ENCODE measurements around the gene TACR2.

Gene TACR2

GRCh38 chr10:69421611-69422308 lies 5.0 kb upstream of the TACR2 start:
- DNase-seq (ENCODE audit: low read depth in 1 of 2, low spot score in 1 of 2): no peak

- DNase-seq (ENCODE audit: low read depth in 1 of 2, low spot score in 1 of 2): no peak
Observed at GRCh38 chr10:69419744-69420126, 3.0 kb upstream of the TACR2 start.

- no peak for DNase-seq (ENCODE audit: low read depth in 1 of 2, low spot score in 1 of 2)
Observed at GRCh38 chr10:69419096-69419743, 2.5 kb upstream of the TACR2 start.

- DNase-seq (ENCODE audit: low read depth in 1 of 2, low spot score in 1 of 2): no peak
Observed at GRCh38 chr10:69418052-69418752, 1.5 kb upstream of the TACR2 start.

GRCh38 chr10:69417542-69417941 lies 824 bp upstream of the TACR2 start:
- no peak for DNase-seq (ENCODE audit: low read depth in 1 of 2, low spot score in 1 of 2)

GRCh38 chr10:69415951-69416350 lies 767 bp downstream of the TACR2 start:
- DNase-seq (ENCODE audit: low read depth in 1 of 2, low spot score in 1 of 2): no peak

- no peak for DNase-seq (ENCODE audit: low read depth in 1 of 2, low spot score in 1 of 2)
Observed at GRCh38 chr10:69415049-69415448, 1.7 kb downstream of the TACR2 start.

GRCh38 chr10:69414036-69415018 lies 2.4 kb downstream of the TACR2 start:
- no peak for DNase-seq (ENCODE audit: low read depth in 1 of 2, low spot score in 1 of 2)

GRCh38 chr10:69413221-69413865 lies 3.4 kb downstream of the TACR2 start:
- no peak for DNase-seq (ENCODE audit: low read depth in 1 of 2, low spot score in 1 of 2)

GRCh38 chr10:69412232-69412790 lies 4.4 kb downstream of the TACR2 start:
- DNase-seq (ENCODE audit: low read depth in 1 of 2, low spot score in 1 of 2): no peak

GRCh38 chr10:69411476-69411875 lies 5.2 kb downstream of the TACR2 start:
- no peak for DNase-seq (ENCODE audit: low read depth in 1 of 2, low spot score in 1 of 2)

GRCh38 chr10:69410487-69410886 lies 6.2 kb downstream of the TACR2 start:
- no peak for DNase-seq (ENCODE audit: low read depth in 1 of 2, low spot score in 1 of 2)

GRCh38 chr10:69409968-69410367 lies 6.8 kb downstream of the TACR2 start:
- DNase-seq (ENCODE audit: low read depth in 1 of 2, low spot score in 1 of 2): no peak

- DNase-seq (ENCODE audit: low read depth in 1 of 2, low spot score in 1 of 2): no peak
Observed at GRCh38 chr10:69409176-69409495, 7.6 kb downstream of the TACR2 start.

- peak; percentile 79 to 84 for DNase-seq (ENCODE audit: low read depth in 1 of 2, low spot score in 1 of 2)
Observed at GRCh38 chr10:69408318-69409175, 8.2 kb downstream of the TACR2 start.

GRCh38 chr10:69407621-69408301 lies 9.0 kb downstream of the TACR2 start:
- no peak for DNase-seq (ENCODE audit: low read depth in 1 of 2, low spot score in 1 of 2)

- no peak for DNase-seq (ENCODE audit: low read depth in 1 of 2, low spot score in 1 of 2)
Observed at GRCh38 chr10:69406816-69407580, 9.7 kb downstream of the TACR2 start.

- DNase-seq (ENCODE audit: low read depth in 1 of 2, low spot score in 1 of 2): no peak
Observed at GRCh38 chr10:69406302-69406811, 10.4 kb downstream of the TACR2 start.
